Measurements from ENCODE around the gene CDH13.

GRCh38 chr16:82833378-82833993, 206.7 kb downstream of the CDH13 start:
- TF ChIP-seq CTCF (IDR thresholded peaks at IDR 0.05; ENCODE audit: extremely low read depth in 1 of 2, insufficient read depth in 1 of 2, low read depth in 1 of 2, low read length in 2 of 2) (no peak), POLR2A (IDR thresholded peaks at IDR 0.05; ENCODE audit: low read depth, low read length) (no peak)

Measured in endothelial cell of umbilical vein (primary cell).